ENCODE results near the gene HNRNPK.

DNA sequence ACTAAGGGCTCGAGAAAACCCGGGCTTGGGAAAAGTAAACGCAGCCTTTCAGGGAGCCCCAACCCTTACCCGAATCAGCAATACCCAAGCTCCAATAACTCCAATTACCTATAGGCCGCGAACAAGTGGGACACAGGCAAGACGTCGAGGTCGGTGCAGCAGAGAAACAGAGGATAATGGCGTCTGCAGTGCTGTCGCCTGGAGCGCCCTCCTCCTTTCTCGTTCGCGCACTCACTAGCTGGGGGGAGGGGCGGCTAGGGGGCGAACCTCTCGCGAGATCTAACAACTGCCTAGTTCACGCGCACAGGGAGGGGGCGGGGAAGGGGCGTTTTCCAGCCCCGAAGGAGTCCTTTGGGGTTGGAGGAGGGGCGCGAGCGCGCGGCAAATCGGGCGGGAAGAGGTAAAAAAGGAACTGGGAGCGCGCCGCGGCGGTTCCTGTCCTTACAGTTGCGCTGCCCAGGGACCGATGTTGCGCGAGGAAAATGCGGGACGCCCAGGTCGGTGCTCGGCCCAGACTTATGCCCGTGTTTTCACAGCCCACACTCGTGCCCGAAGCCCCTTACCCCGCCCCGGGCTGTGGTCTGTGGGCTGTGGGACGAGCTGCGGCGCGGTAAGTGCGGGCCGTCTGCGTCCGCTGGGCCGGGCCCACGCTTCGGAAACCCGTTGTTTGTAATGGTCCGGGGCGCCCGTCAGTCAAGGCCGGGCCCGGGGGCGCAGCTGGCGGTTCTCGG is 545 bp upstream of the HNRNPK start, which contains the start of gene RMI1:
- no peak for TF ChIP-seq EZH2 (IDR thresholded peaks at IDR 0.05; ENCODE audit: low read length, unreplicated experiment)
- TF ChIP-seq, protein P1, sequence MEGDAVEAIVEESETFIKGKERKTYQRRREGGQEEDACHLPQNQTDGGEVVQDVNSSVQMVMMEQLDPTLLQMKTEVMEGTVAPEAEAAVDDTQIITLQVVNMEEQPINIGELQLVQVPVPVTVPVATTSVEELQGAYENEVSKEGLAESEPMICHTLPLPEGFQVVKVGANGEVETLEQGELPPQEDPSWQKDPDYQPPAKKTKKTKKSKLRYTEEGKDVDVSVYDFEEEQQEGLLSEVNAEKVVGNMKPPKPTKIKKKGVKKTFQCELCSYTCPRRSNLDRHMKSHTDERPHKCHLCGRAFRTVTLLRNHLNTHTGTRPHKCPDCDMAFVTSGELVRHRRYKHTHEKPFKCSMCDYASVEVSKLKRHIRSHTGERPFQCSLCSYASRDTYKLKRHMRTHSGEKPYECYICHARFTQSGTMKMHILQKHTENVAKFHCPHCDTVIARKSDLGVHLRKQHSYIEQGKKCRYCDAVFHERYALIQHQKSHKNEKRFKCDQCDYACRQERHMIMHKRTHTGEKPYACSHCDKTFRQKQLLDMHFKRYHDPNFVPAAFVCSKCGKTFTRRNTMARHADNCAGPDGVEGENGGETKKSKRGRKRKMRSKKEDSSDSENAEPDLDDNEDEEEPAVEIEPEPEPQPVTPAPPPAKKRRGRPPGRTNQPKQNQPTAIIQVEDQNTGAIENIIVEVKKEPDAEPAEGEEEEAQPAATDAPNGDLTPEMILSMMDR (conservative IDR thresholded peaks at IDR 0.05; ENCODE audit: low read depth, low read length), result no peak; the same call in 1 of the 2 replicates

Data from PC-3 (cell line).